ENCODE measurements around the gene SLC22A23. TPM values are rescaled to one million over a fixed set of nuclear protein-coding genes. Genes with fewer than 3 reads are reported as not detected.

Gene SLC22A23
- total RNA-seq, 1 experiment from 2014 or later = 38.2 TPM

- no peak overlapping the region for H3K27ac Mint-ChIP-seq
- H3K27me3 Mint-ChIP-seq (ENCODE audit: low read depth) = no peaks in the 10 kb centered on the region
- H3K4me3 Mint-ChIP-seq = no peak overlapping the region
- H3K36me3 Mint-ChIP-seq = 0 out of 2 replicates have a peak, but pooled peaks cover 3% of the 10 kb centered on the region
- no peak for ATAC-seq
- CTCF ChIA-PET = interaction anchor here (0.6 to 1.0 kb wide), 2 partner anchors 12 to 63 kb away, joined by 3 read pairs; partner anchors contain the start of gene SLC22A23
- POLR2A ChIA-PET = interaction anchor here (0.6 kb wide), 1 partner anchor 123 kb away, joined by 4 read pairs; no protein-coding TSS in a partner anchor
- no peak for TF ChIP-seq NFYB (CRISPR knock-in tag; conservative IDR thresholded peaks at IDR 0.05; ENCODE audit: low read depth)
- no peak for TF ChIP-seq NFE2L1 (CRISPR knock-in tag; IDR thresholded peaks at IDR 0.05)
- TF ChIP-seq NR2C2 (CRISPR knock-in tag; IDR thresholded peaks at IDR 0.05) = no peak
- TF ChIP-seq ZNF671 (CRISPR knock-in tag; IDR thresholded peaks at IDR 0.05) = no peak
- no peak for TF ChIP-seq FOXP1 (CRISPR knock-in tag; IDR thresholded peaks at IDR 0.05; ENCODE audit: borderline replicate concordance)
- no peak for TF ChIP-seq IRF2 (CRISPR knock-in tag; IDR thresholded peaks at IDR 0.05; ENCODE audit: borderline replicate concordance, low read depth)
- no peak for TF ChIP-seq ZNF317 (CRISPR knock-in tag; IDR thresholded peaks at IDR 0.05; ENCODE audit: borderline replicate concordance, low read depth)
- TF ChIP-seq ZNF219 (CRISPR knock-in tag; IDR thresholded peaks at IDR 0.05; ENCODE audit: borderline replicate concordance) = no peak
- no peak for TF ChIP-seq ZNF425 (CRISPR knock-in tag; conservative IDR thresholded peaks at IDR 0.05)
- no peak for TF ChIP-seq TCF7 (CRISPR knock-in tag; IDR thresholded peaks at IDR 0.05; ENCODE audit: low read depth)
- no peak for TF ChIP-seq STAT6 (CRISPR knock-in tag; conservative IDR thresholded peaks at IDR 0.05; ENCODE audit: low read depth)
- no peak for TF ChIP-seq FOXP4 (CRISPR knock-in tag; IDR thresholded peaks at IDR 0.05)
- TF ChIP-seq E2F4 (CRISPR knock-in tag; IDR thresholded peaks at IDR 0.05; ENCODE audit: borderline replicate concordance, low read depth) = no peak
- no peak for TF ChIP-seq SP1 (CRISPR knock-in tag; conservative IDR thresholded peaks at IDR 0.05)
- TF ChIP-seq FOXK1 (CRISPR knock-in tag; IDR thresholded peaks at IDR 0.05) = no peak
- no peak for DNase-seq (ENCODE audit: low spot score)
- no peaks in the 10 kb centered on the region for H3K9me3 Mint-ChIP-seq
- peaks cover 24% of the 10 kb centered on the region for H3K4me1 Mint-ChIP-seq
Measured at GRCh38 chr6:3392930-3393835, 63.7 kb downstream of the SLC22A23 start.

GRCh38 chr6:3391902-3392458, 64.9 kb downstream of the SLC22A23 start:
- peaks cover 7% of the 10 kb centered on the region for H3K36me3 Mint-ChIP-seq
- TF ChIP-seq AFF4 (CRISPR knock-in tag; IDR thresholded peaks at IDR 0.05; ENCODE audit: borderline replicate concordance) = no peak
- TF ChIP-seq CREB1 (CRISPR knock-in tag; IDR thresholded peaks at IDR 0.05) = no peak
- TF ChIP-seq NFYB (CRISPR knock-in tag; conservative IDR thresholded peaks at IDR 0.05; ENCODE audit: low read depth) = no peak
- POLR2A ChIA-PET = no interaction called here
- H3K4me3 Mint-ChIP-seq = no peak overlapping the region
- DNase-seq (ENCODE audit: low spot score) = no peak
- no peak overlapping the region for H3K27ac Mint-ChIP-seq
- CTCF ChIA-PET = interaction anchor here (1.0 kb wide), 1 partner anchor 65 kb away, joined by 3 read pairs; the partner anchor contains the start of gene SLC22A23
- no peaks in the 10 kb centered on the region for H3K27me3 Mint-ChIP-seq (ENCODE audit: low read depth)
- no peaks in the 10 kb centered on the region for H3K9me3 Mint-ChIP-seq
- no peak for ATAC-seq
- H3K4me1 Mint-ChIP-seq = peaks cover 31% of the 10 kb centered on the region
